GM10266 (cell line): ENCODE results near the gene COL4A1.

Experiments used
- DNase-seq: peaks from one replicate; pipeline ENCODE4 v3.0.0; 2012; ENCODE audit errors: extremely low spot score
- TF ChIP-seq, protein P1 (sequence below): IDR thresholded peaks from 2 replicates; pipeline ENCODE4 v1.5.1; 2012; ENCODE audit warnings: mild to moderate bottlenecking, low read depth; ENCODE audit not compliant: control insufficient read depth, insufficient read depth; ENCODE audit errors: missing control alignments

The COL4A1 gene

DNA sequence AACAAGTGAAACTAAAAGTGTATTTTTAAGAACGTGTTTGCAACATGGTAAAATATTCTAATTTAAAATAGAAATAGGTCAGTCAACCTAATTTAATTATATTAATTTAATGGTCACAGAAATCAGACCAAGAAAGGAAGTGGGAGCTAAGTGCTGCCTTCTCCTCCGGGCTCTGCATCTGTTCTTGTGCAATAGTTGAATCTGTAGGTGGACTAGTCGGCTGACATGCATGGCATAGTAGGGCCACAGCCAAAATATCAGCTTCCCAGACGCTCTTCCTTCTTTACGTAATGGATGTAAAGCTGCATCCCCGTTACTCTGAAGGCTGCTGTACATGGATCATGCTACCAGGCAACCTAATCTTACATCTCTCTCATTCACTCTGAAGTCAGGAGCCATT is 47.3 kb downstream of the COL4A1 start:
- DNase-seq = no peak
- TF ChIP-seq, protein P1, sequence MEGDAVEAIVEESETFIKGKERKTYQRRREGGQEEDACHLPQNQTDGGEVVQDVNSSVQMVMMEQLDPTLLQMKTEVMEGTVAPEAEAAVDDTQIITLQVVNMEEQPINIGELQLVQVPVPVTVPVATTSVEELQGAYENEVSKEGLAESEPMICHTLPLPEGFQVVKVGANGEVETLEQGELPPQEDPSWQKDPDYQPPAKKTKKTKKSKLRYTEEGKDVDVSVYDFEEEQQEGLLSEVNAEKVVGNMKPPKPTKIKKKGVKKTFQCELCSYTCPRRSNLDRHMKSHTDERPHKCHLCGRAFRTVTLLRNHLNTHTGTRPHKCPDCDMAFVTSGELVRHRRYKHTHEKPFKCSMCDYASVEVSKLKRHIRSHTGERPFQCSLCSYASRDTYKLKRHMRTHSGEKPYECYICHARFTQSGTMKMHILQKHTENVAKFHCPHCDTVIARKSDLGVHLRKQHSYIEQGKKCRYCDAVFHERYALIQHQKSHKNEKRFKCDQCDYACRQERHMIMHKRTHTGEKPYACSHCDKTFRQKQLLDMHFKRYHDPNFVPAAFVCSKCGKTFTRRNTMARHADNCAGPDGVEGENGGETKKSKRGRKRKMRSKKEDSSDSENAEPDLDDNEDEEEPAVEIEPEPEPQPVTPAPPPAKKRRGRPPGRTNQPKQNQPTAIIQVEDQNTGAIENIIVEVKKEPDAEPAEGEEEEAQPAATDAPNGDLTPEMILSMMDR = no peak

- TF ChIP-seq, protein P1 = no peak
- no peak for DNase-seq
Observed at GRCh38 chr13:110258876-110259631, 47.9 kb downstream of the COL4A1 start.

GRCh38 chr13:110257408-110257807 is 49.5 kb downstream of the COL4A1 start:
- TF ChIP-seq, protein P1 = no peak
- no peak for DNase-seq

GRCh38 chr13:110256126-110256905 is 50.6 kb downstream of the COL4A1 start:
- DNase-seq = no peak
- TF ChIP-seq, protein P1 = no peak

DNA sequence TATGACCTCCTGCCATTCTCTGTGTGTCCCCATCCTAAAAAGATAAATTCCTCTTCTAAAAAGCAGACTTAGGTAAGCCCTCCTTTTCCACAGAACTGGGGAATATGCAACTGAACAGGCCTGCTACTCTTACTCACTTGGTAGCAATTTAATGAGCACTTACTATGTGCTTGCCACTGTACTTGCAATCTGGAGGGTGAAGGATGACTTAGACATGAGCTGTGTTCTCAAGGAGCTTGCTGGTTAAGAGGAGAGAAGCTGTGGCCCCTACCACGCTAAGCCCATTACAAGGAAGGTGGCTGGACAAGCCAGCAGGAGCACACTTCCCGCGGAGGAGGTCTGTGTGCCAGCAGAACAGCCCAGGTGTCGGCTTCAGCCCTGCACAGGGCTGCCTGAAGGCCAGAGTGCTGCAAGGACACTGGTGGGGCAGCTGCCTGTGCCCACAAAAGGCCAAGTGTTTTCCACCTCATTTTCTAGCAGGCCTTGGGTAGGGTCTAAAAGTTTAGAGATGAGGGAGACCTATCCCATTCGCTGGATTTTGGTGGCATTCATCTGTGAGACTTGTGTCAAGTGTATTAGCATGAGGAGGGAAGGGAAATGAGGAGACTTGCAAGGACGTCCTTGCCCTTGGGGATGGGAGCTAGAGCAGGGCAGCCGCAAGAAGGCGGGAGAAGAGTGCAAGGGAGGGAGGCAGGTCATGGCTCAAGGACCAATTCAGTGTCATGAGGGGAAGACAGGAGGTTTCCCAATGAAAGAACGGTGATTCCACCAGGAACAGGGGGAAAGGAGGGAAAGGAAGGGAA is 52.0 kb downstream of the COL4A1 start:
- no peak for DNase-seq
- TF ChIP-seq, protein P1 = no peak

DNA sequence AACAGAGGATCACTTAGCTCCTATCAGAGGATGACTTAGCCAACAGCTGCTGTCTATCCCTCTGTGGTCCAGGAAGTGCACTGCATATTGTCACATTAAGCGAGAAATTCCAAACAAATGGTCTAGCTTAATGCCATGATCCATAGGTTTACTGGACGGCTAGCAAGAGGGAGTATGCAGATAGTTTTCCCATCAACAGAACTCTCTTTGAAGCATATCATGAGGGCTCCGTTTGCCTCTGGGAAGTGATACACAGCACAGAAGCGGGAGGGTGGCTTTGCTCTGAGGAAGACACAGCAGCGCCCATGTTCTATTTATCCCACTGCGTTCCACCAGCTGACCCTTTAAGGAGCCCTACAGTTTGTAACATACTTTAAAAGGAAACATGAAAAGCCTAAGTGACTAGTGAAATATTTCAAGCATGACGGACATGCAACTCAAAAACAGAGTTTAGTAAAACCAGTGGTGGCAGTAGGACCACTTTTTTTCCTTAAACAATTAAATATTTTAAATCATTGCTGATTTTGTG is 52.7 kb downstream of the COL4A1 start:
- no peak for DNase-seq

More for the DNA sequence above, 52.7 kb downstream of the COL4A1 start:
- TF ChIP-seq, protein P1 = no peak
